MCF 10A (cell line): ENCODE data around the gene SDK1. TPM values are rescaled to one million over a fixed set of nuclear protein-coding genes. Genes with fewer than 3 reads are reported as not detected.

ENCODE experiments used
- BruUV-seq: library from RNA; stranded (reverse); fragments of 400-500 nt; replicated peaks from 2 replicates; lab custom pipeline; 2021; lab: Mats Ljungman, UMichigan
- CTCF ChIA-PET: fragments of 300-600 bp; sonication (Branson Sonifier 250); formaldehyde crosslinking; extraction: SDS; loops from one replicate; lab custom pipeline; 2021; ENCODE audit warnings: antibody characterized with exemption, inconsistent platforms; lab: Yijun Ruan, JAX
- POLR2A ChIA-PET: fragments of 300-600, 350-650 bp; sonication (Branson Sonifier 250); formaldehyde crosslinking; extraction: SDS; loops from one replicate; lab custom pipeline; 2020; ENCODE audit warnings: antibody characterized with exemption, inconsistent platforms; lab: Yijun Ruan, JAX
- DNase-seq: peaks from one replicate; pipeline ENCODE4 v3.0.0-alpha.2; 2018; ENCODE audit not compliant: unreplicated experiment
- H3K27ac Mint-ChIP-seq: one replicate; pipeline ENCODE4 v1.8.0; 2022; ENCODE audit warnings: mild to moderate bottlenecking, low read depth, mixed read lengths; ENCODE audit not compliant: unreplicated experiment
- H3K27me3 Mint-ChIP-seq: one replicate; pipeline ENCODE4 v1.8.0; 2022; ENCODE audit warnings: mixed read lengths; ENCODE audit not compliant: insufficient read depth, unreplicated experiment
- H3K36me3 Mint-ChIP-seq: one replicate; pipeline ENCODE4 v1.8.0; 2022; ENCODE audit warnings: mild to moderate bottlenecking, moderate library complexity, mixed read lengths; ENCODE audit not compliant: insufficient read depth, unreplicated experiment
- H3K4me1 Mint-ChIP-seq: one replicate; pipeline ENCODE4 v1.8.0; 2022; ENCODE audit warnings: mixed read lengths; ENCODE audit not compliant: insufficient read depth, unreplicated experiment
- H3K4me3 Mint-ChIP-seq: one replicate; pipeline ENCODE4 v1.8.0; 2022; ENCODE audit warnings: mild to moderate bottlenecking, moderate library complexity, mixed read lengths; ENCODE audit not compliant: unreplicated experiment
- H3K9me3 Mint-ChIP-seq: one replicate; pipeline ENCODE4 v1.8.0; 2022; ENCODE audit warnings: mixed read lengths; ENCODE audit not compliant: unreplicated experiment
- intact Hi-C: fragments of 100-400 bp; cut with micrococcal nuclease; formaldehyde crosslinking; loops from 2 replicates; pipeline ENCODE4 v1.14.1; 2022
- total RNA-seq: library from RNA; stranded (reverse); gene quantifications from 2 replicates; pipeline ENCODE4 v1.2.3, GENCODE V29; 2022
- TF ChIP-seq, protein P1 (sequence below): fragments of 200-600 bp; IDR thresholded peaks from one replicate; pipeline ENCODE4 v1.8.0; 2022; ENCODE audit warnings: antibody characterized with exemption, mild to moderate bottlenecking; ENCODE audit not compliant: unreplicated experiment

SDK1 gene
- total RNA-seq, 1 experiment from 2014 or later = 3.3 TPM

DNA sequence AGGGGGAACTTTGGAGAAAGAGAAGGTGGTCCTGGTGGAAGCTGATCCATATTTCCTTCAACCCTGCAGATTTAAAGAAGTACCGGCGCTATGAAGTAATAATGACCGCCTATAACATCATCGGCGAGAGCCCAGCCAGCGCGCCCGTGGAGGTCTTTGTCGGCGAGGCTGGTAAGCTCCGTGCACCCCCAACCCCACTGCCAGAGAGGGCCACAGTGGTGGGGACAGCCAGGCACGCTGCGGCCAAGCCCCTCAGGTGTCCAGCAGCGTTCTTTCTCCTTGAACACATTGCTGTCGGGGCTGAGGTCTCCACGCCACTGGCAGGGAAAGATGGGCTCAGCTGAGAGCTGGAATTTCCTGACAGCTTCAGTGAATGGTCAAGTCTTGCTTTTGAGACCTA lies 877.4 kb downstream of the SDK1 start:
- POLR2A ChIA-PET = no interaction called here

GRCh38 chr7:4178916-4179687 lies 878.0 kb downstream of the SDK1 start:
- Mint-ChIP-seq H3K27ac (no peak overlapping the region), H3K27me3 (no peaks in the 10 kb centered on the region), H3K36me3 (no peaks in the 10 kb centered on the region), H3K4me1 (no peaks in the 10 kb centered on the region), H3K4me3 (no peak overlapping the region), H3K9me3 (no peaks in the 10 kb centered on the region)
- POLR2A ChIA-PET = no interaction called here
- intact Hi-C loops = no loop called here
- no peak for DNase-seq
- TF ChIP-seq, protein P1, sequence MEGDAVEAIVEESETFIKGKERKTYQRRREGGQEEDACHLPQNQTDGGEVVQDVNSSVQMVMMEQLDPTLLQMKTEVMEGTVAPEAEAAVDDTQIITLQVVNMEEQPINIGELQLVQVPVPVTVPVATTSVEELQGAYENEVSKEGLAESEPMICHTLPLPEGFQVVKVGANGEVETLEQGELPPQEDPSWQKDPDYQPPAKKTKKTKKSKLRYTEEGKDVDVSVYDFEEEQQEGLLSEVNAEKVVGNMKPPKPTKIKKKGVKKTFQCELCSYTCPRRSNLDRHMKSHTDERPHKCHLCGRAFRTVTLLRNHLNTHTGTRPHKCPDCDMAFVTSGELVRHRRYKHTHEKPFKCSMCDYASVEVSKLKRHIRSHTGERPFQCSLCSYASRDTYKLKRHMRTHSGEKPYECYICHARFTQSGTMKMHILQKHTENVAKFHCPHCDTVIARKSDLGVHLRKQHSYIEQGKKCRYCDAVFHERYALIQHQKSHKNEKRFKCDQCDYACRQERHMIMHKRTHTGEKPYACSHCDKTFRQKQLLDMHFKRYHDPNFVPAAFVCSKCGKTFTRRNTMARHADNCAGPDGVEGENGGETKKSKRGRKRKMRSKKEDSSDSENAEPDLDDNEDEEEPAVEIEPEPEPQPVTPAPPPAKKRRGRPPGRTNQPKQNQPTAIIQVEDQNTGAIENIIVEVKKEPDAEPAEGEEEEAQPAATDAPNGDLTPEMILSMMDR = no peak
- BruUV-seq = no TSS peak
- CTCF ChIA-PET = no interaction called here

More for the DNA sequence above, 877.4 kb downstream of the SDK1 start:
- TF ChIP-seq, protein P1 = no peak
- Mint-ChIP-seq H3K4me1 (no peaks in the 10 kb centered on the region), H3K27ac (no peak overlapping the region), H3K27me3 (peaks cover 3% of the 10 kb centered on the region), H3K9me3 (no peaks in the 10 kb centered on the region), H3K4me3 (no peak overlapping the region), H3K36me3 (no peaks in the 10 kb centered on the region)
- CTCF ChIA-PET = no interaction called here
- DNase-seq = no peak
- no TSS peak for BruUV-seq
- intact Hi-C loops = no loop called here

- Mint-ChIP-seq H3K9me3 (no peaks in the 10 kb centered on the region), H3K27ac (no peak overlapping the region), H3K4me1 (no peaks in the 10 kb centered on the region), H3K36me3 (no peaks in the 10 kb centered on the region), H3K27me3 (no peaks in the 10 kb centered on the region), H3K4me3 (no peak overlapping the region)
- no peak for DNase-seq
- intact Hi-C loops = no loop called here
- ChIA-PET POLR2A (no interaction called here), CTCF (no interaction called here)
- TF ChIP-seq, protein P1 = no peak
- BruUV-seq = no TSS peak
Observed at GRCh38 chr7:4179688-4180380, 878.8 kb downstream of the SDK1 start.

DNA sequence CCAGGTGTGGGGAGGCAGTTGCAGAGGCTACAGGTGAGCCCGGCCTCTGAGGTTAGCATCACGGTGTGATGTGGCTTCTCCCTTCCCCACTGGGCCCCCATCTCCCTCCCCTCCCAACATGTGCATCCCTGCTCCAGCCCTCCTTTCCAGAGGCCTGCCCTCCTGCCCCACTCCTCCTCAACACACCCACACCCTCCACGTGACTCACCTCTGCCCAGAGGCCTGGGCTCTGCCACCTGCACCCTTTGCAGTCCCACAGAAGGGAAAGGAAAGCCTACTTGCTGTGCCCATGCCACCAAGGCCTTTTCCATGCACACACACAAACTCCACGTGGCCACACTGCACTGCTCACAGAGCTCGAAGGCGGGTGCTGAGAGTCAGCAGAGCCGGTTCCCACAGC lies 880.4 kb downstream of the SDK1 start:
- no peaks in the 10 kb centered on the region for H3K36me3 Mint-ChIP-seq
- TF ChIP-seq, protein P1 = no peak
- DNase-seq = no peak
- H3K9me3 Mint-ChIP-seq = no peaks in the 10 kb centered on the region
- H3K27me3 Mint-ChIP-seq = no peaks in the 10 kb centered on the region
- intact Hi-C loops = no loop called here
- CTCF ChIA-PET = no interaction called here
- BruUV-seq = no TSS peak
- no peaks in the 10 kb centered on the region for H3K4me1 Mint-ChIP-seq
- POLR2A ChIA-PET = no interaction called here
- H3K4me3 Mint-ChIP-seq = no peak overlapping the region
- H3K27ac Mint-ChIP-seq = no peak overlapping the region
